ENCODE measurements around the gene CEP170. TPM values are rescaled to one million over a fixed set of nuclear protein-coding genes. Genes with fewer than 3 reads are reported as not detected.

CEP170 gene
- total and polyA plus RNA-seq, 10 of the 15 experiments (the other 5 are each of a cell fraction or from before 2014, with no cell fraction given): 15.0 to 67.3 (median 40.2) TPM

GRCh38 chr1:243273945-243274344 is 18.9 kb upstream of the CEP170 start:
- CTCF ChIA-PET: no interaction called here

More at GRCh38 chr1:243273945-243274344, 18.9 kb upstream of the CEP170 start:
- H2AFZ ChIP-seq (ENCODE audit: control insufficient read depth, low read depth, low read length): no peak overlapping the region
- in situ Hi-C loops (cut with MboI) (no loop called here), intact Hi-C loops (cut with micrococcal nuclease; ENCODE audit: unreplicated experiment) (no loop called here)
- ChIA-PET SMC1A (ENCODE audit: uncharacterized antibody, unreplicated experiment) (interaction anchor here (1.7 kb wide), 1 partner anchor 40 kb away, joined by 9 read pairs; no protein-coding TSS in a partner anchor), POLR2A (no interaction called here), RAD21 (ENCODE audit: unreplicated experiment) (no interaction called here)
- WGBS (ENCODE audit: insufficient coverage, insufficient replicate concordance, low lambda C conversion rate, missing lambda C conversion rate): 79% methylated on average over 2 of the region's 2 CpGs
- H3K4me3 ChIP-seq: no peak overlapping the region
- H3K4me2 ChIP-seq (ENCODE audit: control insufficient read depth, insufficient read depth): no peak overlapping the region
- BruUV-seq (replicated peaks): no TSS peak
- no peak overlapping the region for H3K9ac ChIP-seq (ENCODE audit: control insufficient read depth, insufficient read depth, low read length)
- peaks cover 1 to 6% of the 10 kb centered on the region in 2 experiments; a peak in 2 of 4 replicates for H3K36me3 ChIP-seq (ENCODE audit: control insufficient read depth in 2 of 2, insufficient read depth in 2 of 2, low read length in 1 of 2)
- FAIRE-seq: no peak
- ATAC-seq: no peak
- peaks cover 2% of the 10 kb centered on the region; the same call in 1 of the 3 replicates for H3K9me3 ChIP-seq (replicated peaks; ENCODE audit: control insufficient read depth, insufficient read depth, low read length)
- no peaks in the 10 kb centered on the region for H3K79me2 ChIP-seq (ENCODE audit: control insufficient read depth, insufficient read depth, low read length)
- no peak for DNase-seq (ENCODE audit: low read depth, low spot score)
- H3K27me3 ChIP-seq (replicated peaks in 1 of 2; ENCODE audit: control insufficient read depth in 2 of 2, insufficient read depth in 2 of 2, low read length in 1 of 2): no peaks in the 10 kb centered on the region
- H3K27ac ChIP-seq (ENCODE audit: control insufficient read depth, insufficient read depth): no peak overlapping the region
- no peaks in the 10 kb centered on the region for H3K4me1 ChIP-seq (ENCODE audit: control insufficient read depth, insufficient read depth, low read length)
- TF ChIP-seq RAD51 (IDR thresholded peaks at IDR 0.05) (no peak), SUZ12 (IDR thresholded peaks at IDR 0.05; ENCODE audit: unreplicated experiment) (no peak), YBX1 (IDR thresholded peaks at IDR 0.05) (no peak), ZNF24 (IDR thresholded peaks at IDR 0.05) (no peak), ZNF217 (IDR thresholded peaks at IDR 0.05) (no peak), RB1 (IDR thresholded peaks at IDR 0.05; ENCODE audit: borderline replicate concordance) (no peak), KDM1A (IDR thresholded peaks at IDR 0.05; ENCODE audit: borderline replicate concordance) (no peak)
- TF ChIP-seq, protein P1, sequence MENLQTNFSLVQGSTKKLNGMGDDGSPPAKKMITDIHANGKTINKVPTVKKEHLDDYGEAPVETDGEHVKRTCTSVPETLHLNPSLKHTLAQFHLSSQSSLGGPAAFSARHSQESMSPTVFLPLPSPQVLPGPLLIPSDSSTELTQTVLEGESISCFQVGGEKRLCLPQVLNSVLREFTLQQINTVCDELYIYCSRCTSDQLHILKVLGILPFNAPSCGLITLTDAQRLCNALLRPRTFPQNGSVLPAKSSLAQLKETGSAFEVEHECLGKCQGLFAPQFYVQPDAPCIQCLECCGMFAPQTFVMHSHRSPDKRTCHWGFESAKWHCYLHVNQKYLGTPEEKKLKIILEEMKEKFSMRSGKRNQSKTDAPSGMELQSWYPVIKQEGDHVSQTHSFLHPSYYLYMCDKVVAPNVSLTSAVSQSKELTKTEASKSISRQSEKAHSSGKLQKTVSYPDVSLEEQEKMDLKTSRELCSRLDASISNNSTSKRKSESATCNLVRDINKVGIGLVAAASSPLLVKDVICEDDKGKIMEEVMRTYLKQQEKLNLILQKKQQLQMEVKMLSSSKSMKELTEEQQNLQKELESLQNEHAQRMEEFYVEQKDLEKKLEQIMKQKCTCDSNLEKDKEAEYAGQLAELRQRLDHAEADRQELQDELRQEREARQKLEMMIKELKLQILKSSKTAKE (IDR thresholded peaks at IDR 0.05; ENCODE audit: low read depth, poor library complexity, severe bottlenecking): no peak
- TF ChIP-seq, protein P2, sequence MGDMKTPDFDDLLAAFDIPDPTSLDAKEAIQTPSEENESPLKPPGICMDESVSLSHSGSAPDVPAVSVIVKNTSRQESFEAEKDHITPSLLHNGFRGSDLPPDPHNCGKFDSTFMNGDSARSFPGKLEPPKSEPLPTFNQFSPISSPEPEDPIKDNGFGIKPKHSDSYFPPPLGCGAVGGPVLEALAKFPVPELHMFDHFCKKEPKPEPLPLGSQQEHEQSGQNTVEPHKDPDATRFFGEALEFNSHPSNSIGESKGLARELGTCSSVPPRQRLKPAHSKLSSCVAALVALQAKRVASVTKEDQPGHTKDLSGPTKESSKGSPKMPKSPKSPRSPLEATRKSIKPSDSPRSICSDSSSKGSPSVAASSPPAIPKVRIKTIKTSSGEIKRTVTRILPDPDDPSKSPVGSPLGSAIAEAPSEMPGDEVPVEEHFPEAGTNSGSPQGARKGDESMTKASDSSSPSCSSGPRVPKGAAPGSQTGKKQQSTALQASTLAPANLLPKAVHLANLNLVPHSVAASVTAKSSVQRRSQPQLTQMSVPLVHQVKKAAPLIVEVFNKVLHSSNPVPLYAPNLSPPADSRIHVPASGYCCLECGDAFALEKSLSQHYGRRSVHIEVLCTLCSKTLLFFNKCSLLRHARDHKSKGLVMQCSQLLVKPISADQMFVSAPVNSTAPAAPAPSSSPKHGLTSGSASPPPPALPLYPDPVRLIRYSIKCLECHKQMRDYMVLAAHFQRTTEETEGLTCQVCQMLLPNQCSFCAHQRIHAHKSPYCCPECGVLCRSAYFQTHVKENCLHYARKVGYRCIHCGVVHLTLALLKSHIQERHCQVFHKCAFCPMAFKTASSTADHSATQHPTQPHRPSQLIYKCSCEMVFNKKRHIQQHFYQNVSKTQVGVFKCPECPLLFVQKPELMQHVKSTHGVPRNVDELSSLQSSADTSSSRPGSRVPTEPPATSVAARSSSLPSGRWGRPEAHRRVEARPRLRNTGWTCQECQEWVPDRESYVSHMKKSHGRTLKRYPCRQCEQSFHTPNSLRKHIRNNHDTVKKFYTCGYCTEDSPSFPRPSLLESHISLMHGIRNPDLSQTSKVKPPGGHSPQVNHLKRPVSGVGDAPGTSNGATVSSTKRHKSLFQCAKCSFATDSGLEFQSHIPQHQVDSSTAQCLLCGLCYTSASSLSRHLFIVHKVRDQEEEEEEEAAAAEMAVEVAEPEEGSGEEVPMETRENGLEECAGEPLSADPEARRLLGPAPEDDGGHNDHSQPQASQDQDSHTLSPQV (IDR thresholded peaks at IDR 0.05): no peak
- H4K20me1 ChIP-seq (ENCODE audit: control insufficient read depth, insufficient read depth): no peaks in the 10 kb centered on the region
